ENCODE measurements around the gene BCL2L1. TPM values are rescaled to one million over a fixed set of nuclear protein-coding genes. Genes with fewer than 3 reads are reported as not detected.

BCL2L1 gene
- total RNA-seq, 2 donors from 2014 or later = 60.3 to 89.5 TPM

DNA sequence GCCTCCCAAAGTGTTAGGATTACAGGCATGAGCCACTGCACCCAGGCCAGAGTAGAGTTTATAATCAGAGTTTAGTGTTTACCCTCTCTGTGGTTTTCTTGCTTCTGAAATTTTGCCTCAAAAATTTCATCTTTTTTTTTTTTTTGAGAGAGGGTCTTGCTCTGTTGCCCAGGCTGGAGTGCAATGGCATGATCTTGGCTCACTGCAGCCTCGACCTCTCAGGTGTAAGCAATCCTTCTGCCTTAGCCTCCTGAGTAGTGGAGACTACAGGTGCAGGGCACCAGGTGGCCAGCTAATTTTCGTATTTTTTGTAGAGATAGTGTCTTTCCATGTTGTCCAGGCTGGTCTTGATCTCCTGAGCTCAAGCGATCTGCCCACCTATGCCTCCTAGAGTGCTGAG, 45.1 kb upstream of the BCL2L1 start:
- Mint-ChIP-seq H3K4me1 (no peaks in the 10 kb centered on the region), H3K36me3 (ENCODE audit: low read depth) (peaks cover 77% of the 10 kb centered on the region), H3K4me3 (no peak overlapping the region), H3K27me3 (ENCODE audit: insufficient read depth) (no peaks in the 10 kb centered on the region), H3K27ac (no peak overlapping the region), H3K9me3 (no peaks in the 10 kb centered on the region)
- Histone ChIP-seq H3K36me3 (ENCODE audit: control insufficient read depth, insufficient read depth, low read length) (peaks cover 78% of the 10 kb centered on the region), H3K4me3 (ENCODE audit: low read length) (no peak overlapping the region), H3K27me3 (ENCODE audit: control insufficient read depth, insufficient read depth, low read length, poor library complexity, severe bottlenecking) (no peaks in the 10 kb centered on the region), H3K4me1 (ENCODE audit: control insufficient read depth, insufficient read depth, low read length) (no peaks in the 10 kb centered on the region), H3K9me3 (ENCODE audit: control insufficient read depth, low read length) (no peaks in the 10 kb centered on the region), H3K27ac (ENCODE audit: low read depth, low read length) (no peak overlapping the region), H3K9ac (ENCODE audit: extremely low read depth, low read length, poor library complexity, severe bottlenecking) (no peak overlapping the region)
- TF ChIP-seq, protein P1, sequence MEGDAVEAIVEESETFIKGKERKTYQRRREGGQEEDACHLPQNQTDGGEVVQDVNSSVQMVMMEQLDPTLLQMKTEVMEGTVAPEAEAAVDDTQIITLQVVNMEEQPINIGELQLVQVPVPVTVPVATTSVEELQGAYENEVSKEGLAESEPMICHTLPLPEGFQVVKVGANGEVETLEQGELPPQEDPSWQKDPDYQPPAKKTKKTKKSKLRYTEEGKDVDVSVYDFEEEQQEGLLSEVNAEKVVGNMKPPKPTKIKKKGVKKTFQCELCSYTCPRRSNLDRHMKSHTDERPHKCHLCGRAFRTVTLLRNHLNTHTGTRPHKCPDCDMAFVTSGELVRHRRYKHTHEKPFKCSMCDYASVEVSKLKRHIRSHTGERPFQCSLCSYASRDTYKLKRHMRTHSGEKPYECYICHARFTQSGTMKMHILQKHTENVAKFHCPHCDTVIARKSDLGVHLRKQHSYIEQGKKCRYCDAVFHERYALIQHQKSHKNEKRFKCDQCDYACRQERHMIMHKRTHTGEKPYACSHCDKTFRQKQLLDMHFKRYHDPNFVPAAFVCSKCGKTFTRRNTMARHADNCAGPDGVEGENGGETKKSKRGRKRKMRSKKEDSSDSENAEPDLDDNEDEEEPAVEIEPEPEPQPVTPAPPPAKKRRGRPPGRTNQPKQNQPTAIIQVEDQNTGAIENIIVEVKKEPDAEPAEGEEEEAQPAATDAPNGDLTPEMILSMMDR (conservative IDR thresholded peaks at IDR 0.05) = no peak
- WGBS, 2 experiments (ENCODE audit: insufficient coverage in 1 of 2, insufficient read length in 1 of 2) = 95 to 100% methylated on average over 3 of the region's 3 CpGs
- no peak for DNase-seq

DNA sequence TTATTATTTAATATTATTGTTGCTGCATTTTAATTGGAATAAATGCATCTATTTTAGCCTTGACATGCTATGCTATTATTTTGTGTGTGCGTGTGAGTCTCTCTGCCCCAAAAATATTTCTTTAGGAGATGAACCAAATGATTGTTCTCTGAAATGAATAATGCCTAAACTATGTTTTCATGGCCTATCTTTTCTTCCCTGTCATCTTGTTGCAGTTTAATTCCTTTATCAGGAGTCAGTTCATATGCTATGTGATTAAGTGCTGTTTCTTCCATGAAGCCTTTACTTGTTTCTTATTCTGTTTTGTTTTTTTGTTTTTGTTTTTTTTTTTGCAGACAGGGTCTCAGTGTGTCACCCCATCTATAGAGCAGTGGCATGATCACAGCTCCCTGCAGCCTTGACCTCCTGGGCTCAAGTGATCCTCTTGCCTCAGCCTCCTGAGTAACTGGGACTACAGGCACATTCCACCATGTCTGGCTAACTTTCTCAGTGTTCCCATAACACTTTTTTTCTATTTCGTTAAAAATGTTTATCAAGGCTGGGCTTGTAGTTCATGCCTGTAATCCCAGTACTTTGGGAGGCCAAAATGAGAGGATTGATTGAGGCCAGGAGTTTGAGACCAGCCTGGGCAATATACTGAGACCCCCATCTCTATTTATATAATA, 42.1 kb upstream of the BCL2L1 start:
- no peak for DNase-seq
- Histone ChIP-seq H3K4me3 (ENCODE audit: low read length) (no peak overlapping the region), H3K27ac (ENCODE audit: low read depth, low read length) (no peak overlapping the region), H3K9ac (ENCODE audit: extremely low read depth, low read length, poor library complexity, severe bottlenecking) (no peak overlapping the region), H3K27me3 (ENCODE audit: control insufficient read depth, insufficient read depth, low read length, poor library complexity, severe bottlenecking) (no peaks in the 10 kb centered on the region), H3K4me1 (ENCODE audit: control insufficient read depth, insufficient read depth, low read length) (no peaks in the 10 kb centered on the region), H3K36me3 (ENCODE audit: control insufficient read depth, insufficient read depth, low read length) (peaks cover 73% of the 10 kb centered on the region), H3K9me3 (ENCODE audit: control insufficient read depth, low read length) (no peaks in the 10 kb centered on the region)
- no peak overlapping the region for H3K4me3 Mint-ChIP-seq
- WGBS, 2 experiments (ENCODE audit: insufficient coverage in 1 of 2, insufficient read length in 1 of 2) = 97% methylated on average over 2 of the region's 2 CpGs; no CpG with 5 or more reads in 1 of the 2 experiments
- H3K27ac Mint-ChIP-seq = no peak overlapping the region
- H3K36me3 Mint-ChIP-seq (ENCODE audit: low read depth) = peaks cover 76% of the 10 kb centered on the region
- H3K9me3 Mint-ChIP-seq = no peaks in the 10 kb centered on the region
- TF ChIP-seq, protein P1 (conservative IDR thresholded peaks at IDR 0.05) = no peak
- H3K27me3 Mint-ChIP-seq (ENCODE audit: insufficient read depth) = no peaks in the 10 kb centered on the region
- peaks cover 3% of the 10 kb centered on the region for H3K4me1 Mint-ChIP-seq

DNA sequence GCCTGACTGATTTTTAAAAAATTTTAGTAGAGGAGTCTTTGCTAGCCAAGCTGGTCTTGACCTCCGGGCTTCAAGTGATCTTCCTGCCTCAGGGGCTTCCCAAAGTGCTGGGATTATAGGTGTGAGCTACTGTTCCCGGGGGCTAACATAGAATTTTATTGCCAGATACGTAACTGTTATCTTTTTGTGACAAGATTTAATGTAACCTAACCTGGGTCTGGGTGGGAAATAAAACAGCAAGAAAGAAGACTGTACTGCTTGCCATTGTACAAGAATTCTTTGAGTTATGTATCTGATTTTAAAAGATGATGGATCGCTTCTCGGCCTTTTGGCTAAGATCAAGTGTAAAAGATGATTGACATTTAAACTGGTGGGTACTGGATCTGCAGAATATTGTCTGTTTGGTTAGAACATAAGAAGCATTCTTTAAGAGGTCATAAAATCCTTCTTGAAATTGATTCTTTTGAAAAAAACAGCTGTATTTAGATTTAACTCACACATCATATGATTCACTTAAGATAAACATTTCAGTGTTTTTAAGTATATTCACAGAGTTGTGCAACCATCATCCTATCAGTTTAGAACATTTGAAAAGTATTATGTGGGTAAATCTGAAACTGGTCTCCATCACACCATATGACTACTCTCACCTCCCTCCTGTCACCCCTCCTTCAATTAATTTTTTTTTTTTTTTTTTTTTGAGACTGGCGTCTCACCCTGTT, 38.0 kb upstream of the BCL2L1 start:
- Mint-ChIP-seq H3K9me3 (no peaks in the 10 kb centered on the region), H3K4me1 (peaks cover 9% of the 10 kb centered on the region), H3K27me3 (ENCODE audit: insufficient read depth) (no peaks in the 10 kb centered on the region), H3K36me3 (ENCODE audit: low read depth) (peaks cover 71% of the 10 kb centered on the region), H3K27ac (no peak overlapping the region), H3K4me3 (no peak overlapping the region)
- Histone ChIP-seq H3K27ac (ENCODE audit: low read depth, low read length) (no peak overlapping the region), H3K36me3 (ENCODE audit: control insufficient read depth, insufficient read depth, low read length) (peaks cover 62% of the 10 kb centered on the region), H3K4me3 (ENCODE audit: low read length) (no peak overlapping the region), H3K9me3 (ENCODE audit: control insufficient read depth, low read length) (no peaks in the 10 kb centered on the region), H3K27me3 (ENCODE audit: control insufficient read depth, insufficient read depth, low read length, poor library complexity, severe bottlenecking) (no peaks in the 10 kb centered on the region), H3K9ac (ENCODE audit: extremely low read depth, low read length, poor library complexity, severe bottlenecking) (no peak overlapping the region), H3K4me1 (ENCODE audit: control insufficient read depth, insufficient read depth, low read length) (no peaks in the 10 kb centered on the region)
- TF ChIP-seq, protein P1 (conservative IDR thresholded peaks at IDR 0.05) = no peak
- 93 to 98% methylated on average over 5 to 6 of the region's 6 CpGs for WGBS, 2 experiments (ENCODE audit: insufficient coverage in 1 of 2, insufficient read length in 1 of 2)
- no peak for DNase-seq

Measured in endodermal cell (in vitro differentiated cells).